ENCODE data around the gene WDR5B.
"Not testable (repeated sequence)": the region's sequence is repeated elsewhere in the genome, so short reads cannot be mapped to it uniquely, and the experiment has no call there.

DNA sequence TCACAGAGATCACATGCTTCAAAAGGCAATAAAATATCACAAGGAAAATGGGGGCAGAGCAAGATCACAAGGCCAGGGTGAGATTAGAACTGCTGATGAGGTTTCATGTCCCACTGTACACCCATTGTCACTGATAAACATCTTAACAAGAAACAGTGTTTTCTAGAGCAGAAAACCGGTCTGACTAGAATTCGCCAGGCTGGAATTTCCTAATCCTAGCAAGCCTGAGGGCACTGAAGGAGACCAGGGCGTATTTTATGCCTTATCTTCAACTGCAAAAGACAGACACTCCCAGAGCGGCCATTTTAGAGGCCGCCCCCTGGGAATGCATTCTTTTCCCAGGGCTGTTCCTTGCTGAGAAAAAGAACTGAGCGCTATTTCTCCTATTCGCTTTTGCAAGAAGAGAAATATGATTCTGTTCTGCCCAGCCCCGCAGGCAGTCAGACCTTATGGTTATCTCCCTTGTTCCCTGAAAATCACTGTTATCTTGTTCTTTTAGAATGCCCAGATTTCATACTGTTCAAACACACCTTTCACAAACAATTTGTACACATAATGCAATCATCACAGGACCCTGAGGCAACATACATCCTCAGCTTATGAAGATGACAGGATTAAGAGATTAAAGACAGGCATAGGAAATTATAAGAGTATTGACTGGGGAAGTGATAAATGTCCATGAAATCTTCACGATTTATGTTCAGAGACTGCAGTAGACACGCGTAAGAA is 28.1 kb upstream of the WDR5B start:
- TF ChIP-seq, protein P1, sequence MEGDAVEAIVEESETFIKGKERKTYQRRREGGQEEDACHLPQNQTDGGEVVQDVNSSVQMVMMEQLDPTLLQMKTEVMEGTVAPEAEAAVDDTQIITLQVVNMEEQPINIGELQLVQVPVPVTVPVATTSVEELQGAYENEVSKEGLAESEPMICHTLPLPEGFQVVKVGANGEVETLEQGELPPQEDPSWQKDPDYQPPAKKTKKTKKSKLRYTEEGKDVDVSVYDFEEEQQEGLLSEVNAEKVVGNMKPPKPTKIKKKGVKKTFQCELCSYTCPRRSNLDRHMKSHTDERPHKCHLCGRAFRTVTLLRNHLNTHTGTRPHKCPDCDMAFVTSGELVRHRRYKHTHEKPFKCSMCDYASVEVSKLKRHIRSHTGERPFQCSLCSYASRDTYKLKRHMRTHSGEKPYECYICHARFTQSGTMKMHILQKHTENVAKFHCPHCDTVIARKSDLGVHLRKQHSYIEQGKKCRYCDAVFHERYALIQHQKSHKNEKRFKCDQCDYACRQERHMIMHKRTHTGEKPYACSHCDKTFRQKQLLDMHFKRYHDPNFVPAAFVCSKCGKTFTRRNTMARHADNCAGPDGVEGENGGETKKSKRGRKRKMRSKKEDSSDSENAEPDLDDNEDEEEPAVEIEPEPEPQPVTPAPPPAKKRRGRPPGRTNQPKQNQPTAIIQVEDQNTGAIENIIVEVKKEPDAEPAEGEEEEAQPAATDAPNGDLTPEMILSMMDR (IDR thresholded peaks at IDR 0.05), result not testable (repeated sequence)
- not testable (repeated sequence) for TF ChIP-seq ZFX (IDR thresholded peaks at IDR 0.05; ENCODE audit: borderline replicate concordance)
